ENCODE data around the gene OR2T1. TPM values are rescaled to one million over a fixed set of nuclear protein-coding genes. Genes with fewer than 3 reads are reported as not detected.
"Not testable (repeated sequence)": the region's sequence is repeated elsewhere in the genome, so short reads cannot be mapped to it uniquely, and the experiment has no call there.

The OR2T1 gene
- total RNA-seq, 2 donors from 2014 or later = not detected

GRCh38 chr1:248449821-248450465, 47.1 kb downstream of the OR2T1 start:
- not testable (repeated sequence) for H3K9me3 Mint-ChIP-seq; ATAC-seq (replicated peaks); H3K27me3 Mint-ChIP-seq; H3K4me3 Mint-ChIP-seq; H3K4me1 Mint-ChIP-seq; H3K27ac Mint-ChIP-seq; H3K36me3 Mint-ChIP-seq (ENCODE audit: low read depth)

- H3K27me3 Mint-ChIP-seq, H3K9me3 Mint-ChIP-seq: not testable (repeated sequence)
Observed at GRCh38 chr1:248450466-248451145, 47.8 kb downstream of the OR2T1 start.

DNA sequence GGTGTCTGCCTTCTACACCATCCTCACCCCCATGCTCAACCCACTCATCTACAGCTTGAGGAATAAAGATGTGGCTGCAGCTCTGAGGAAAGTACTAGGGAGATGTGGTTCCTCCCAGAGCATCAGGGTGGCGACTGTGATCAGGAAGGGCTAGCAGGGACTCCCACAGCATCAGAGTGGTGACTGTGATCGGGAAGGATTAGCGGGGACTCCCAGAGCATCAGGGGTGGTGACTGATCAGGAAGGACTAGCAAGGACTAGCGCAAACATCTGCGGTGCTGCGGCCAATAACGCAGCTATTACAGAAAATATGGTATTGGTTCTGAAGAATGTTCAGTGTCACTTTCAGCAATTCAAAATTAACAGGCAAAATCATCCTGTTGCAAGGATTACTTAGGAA, 50.8 kb downstream of the OR2T1 start:
- H3K27me3 Mint-ChIP-seq; H3K27ac Mint-ChIP-seq; ATAC-seq (replicated peaks): not testable (repeated sequence)

More at GRCh38 chr1:248450466-248451145, 47.8 kb downstream of the OR2T1 start:
- not testable (repeated sequence) for H3K4me1 Mint-ChIP-seq; H3K36me3 Mint-ChIP-seq (ENCODE audit: low read depth); ATAC-seq (replicated peaks); H3K4me3 Mint-ChIP-seq; H3K27ac Mint-ChIP-seq

DNA sequence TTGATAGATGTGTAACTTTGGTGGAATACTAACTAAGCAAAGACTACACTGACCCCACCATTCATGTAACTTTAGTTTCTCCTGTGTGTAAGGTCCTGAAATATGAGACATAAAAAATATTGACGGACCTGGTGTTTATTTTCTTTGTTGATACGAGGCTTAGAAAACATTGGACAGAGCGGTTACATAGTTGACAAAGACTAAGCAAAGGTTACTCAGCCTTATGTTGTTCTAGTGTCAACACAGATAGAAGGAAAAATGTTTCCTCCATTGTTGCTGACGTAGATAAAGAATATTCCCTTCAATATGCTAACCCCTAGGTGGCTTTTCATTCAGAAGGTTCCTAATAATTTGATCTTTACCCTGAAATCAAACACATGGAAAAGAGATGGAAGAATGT, 52.2 kb downstream of the OR2T1 start:
- not testable (repeated sequence) for H3K36me3 Mint-ChIP-seq (ENCODE audit: low read depth); H3K9me3 Mint-ChIP-seq; H3K27ac Mint-ChIP-seq; H3K4me3 Mint-ChIP-seq; H3K4me1 Mint-ChIP-seq; ATAC-seq (replicated peaks); H3K27me3 Mint-ChIP-seq

More for the DNA sequence above, 50.8 kb downstream of the OR2T1 start:
- not testable (repeated sequence) for H3K4me1 Mint-ChIP-seq; H3K36me3 Mint-ChIP-seq (ENCODE audit: low read depth); H3K4me3 Mint-ChIP-seq; H3K9me3 Mint-ChIP-seq

GRCh38 chr1:248456635-248457034, 53.8 kb downstream of the OR2T1 start:
- H3K27me3 Mint-ChIP-seq; H3K27ac Mint-ChIP-seq; ATAC-seq (replicated peaks); H3K4me3 Mint-ChIP-seq; H3K9me3 Mint-ChIP-seq; H3K36me3 Mint-ChIP-seq (ENCODE audit: low read depth); H3K4me1 Mint-ChIP-seq: not testable (repeated sequence)

Other genes starting within 250 kb of the OR2T1 start
- not detected for gene OR2M2, start 228.2 kb upstream of the OR2T1 start, total RNA-seq
- gene OR2M3, start 205.8 kb upstream of the OR2T1 start, total RNA-seq = not detected
- gene OR2M4, start 171.6 kb upstream of the OR2T1 start, total RNA-seq = not detected
- not detected for gene OR2T33, start 125.1 kb upstream of the OR2T1 start, total RNA-seq
- gene OR2T12, start 99.6 kb upstream of the OR2T1 start, total RNA-seq = not detected
- gene OR2M7, start 78.5 kb upstream of the OR2T1 start, total RNA-seq = not detected
- gene OR14C36, start 54.3 kb upstream of the OR2T1 start, total RNA-seq = not detected
- gene OR2T4, start 41.4 kb upstream of the OR2T1 start, total RNA-seq = not detected
- not detected for gene OR2T6, start 27.3 kb upstream of the OR2T1 start, total RNA-seq
- not detected for gene OR2T2, start 42.6 kb downstream of the OR2T1 start, total RNA-seq
- gene OR2T3, start 70.3 kb downstream of the OR2T1 start, total RNA-seq = not detected
- not detected for gene OR2T5, start 85.5 kb downstream of the OR2T1 start, total RNA-seq
- gene OR2G6, start 105.0 kb downstream of the OR2T1 start, total RNA-seq = not detected
- not detected for gene OR2T29, start 159.7 kb downstream of the OR2T1 start, total RNA-seq
- gene OR2T34, start 171.7 kb downstream of the OR2T1 start, total RNA-seq = not detected
- gene OR2T10, start 194.7 kb downstream of the OR2T1 start, total RNA-seq = not detected
- gene OR2T11, start 232.0 kb downstream of the OR2T1 start, total RNA-seq = not detected
- gene OR2T35, start 242.2 kb downstream of the OR2T1 start, total RNA-seq = not detected